Colonic mucosa (tissue), 4 donors: Measurements from ENCODE around the gene RIPOR2. TPM values are rescaled to one million over a fixed set of nuclear protein-coding genes. Genes with fewer than 3 reads are reported as not detected.

ENCODE experiments used
- DNase-seq: peaks from one replicate; pipeline ENCODE4 v3.0.0-alpha.2; 2020
- H3K27ac ChIP-seq: fragments of 200-600 bp; one replicate; pipeline ENCODE4 v1.8.0; 2021
- H3K27me3 ChIP-seq: fragments of 200-600 bp; one replicate; pipeline ENCODE4 v1.8.0; 2021
- H3K36me3 ChIP-seq: fragments of 200-600 bp; one replicate; pipeline ENCODE4 v1.8.0; 2021
- H3K4me1 ChIP-seq: fragments of 200-600 bp; one replicate; pipeline ENCODE4 v1.8.0; 2021; ENCODE audit warnings: mild to moderate bottlenecking
- H3K4me3 ChIP-seq: fragments of 200-600 bp; one replicate; pipeline ENCODE4 v1.8.0; 2021
- H3K9ac ChIP-seq, 2 donors: one replicate each; pipeline ENCODE4 v1.7.0; 2013; ENCODE audit warnings: control low read depth in 2 of 2, low read depth in 2 of 2, low read length in 2 of 2
- H3K9me3 ChIP-seq: fragments of 200-600 bp; one replicate; pipeline ENCODE4 v1.8.0; 2021
- intact Hi-C: fragments of 100-400 bp; cut with DNase I; formaldehyde crosslinking; loops from one replicate; pipeline ENCODE4 v1.14.1; 2022
- total RNA-seq, 2 donors: library from RNA; stranded (reverse); fragmentation: NEBNext Ultra II Directional in 1 of 2; extraction: Animal tissue kit (Norgen Biotek cat#: 25700) in 1 of 2; gene quantifications; one replicate each; pipeline ENCODE4 v1.2.1, GENCODE V29; 2021
- TF ChIP-seq, protein P1 (sequence below): fragments of 200-600 bp; IDR thresholded peaks from one replicate; pipeline ENCODE4 v1.8.0; 2022; ENCODE audit warnings: antibody characterized with exemption, mild to moderate bottlenecking
- donor health status: healthy.
- donor health status: DM: no; HTN: no; CAD: no.
- donor health status: DM: no; HTN: no; CAD: no.

RIPOR2 gene
- total RNA-seq, 2 donors from 2014 or later: 1.8 to 2.0 TPM

DNA sequence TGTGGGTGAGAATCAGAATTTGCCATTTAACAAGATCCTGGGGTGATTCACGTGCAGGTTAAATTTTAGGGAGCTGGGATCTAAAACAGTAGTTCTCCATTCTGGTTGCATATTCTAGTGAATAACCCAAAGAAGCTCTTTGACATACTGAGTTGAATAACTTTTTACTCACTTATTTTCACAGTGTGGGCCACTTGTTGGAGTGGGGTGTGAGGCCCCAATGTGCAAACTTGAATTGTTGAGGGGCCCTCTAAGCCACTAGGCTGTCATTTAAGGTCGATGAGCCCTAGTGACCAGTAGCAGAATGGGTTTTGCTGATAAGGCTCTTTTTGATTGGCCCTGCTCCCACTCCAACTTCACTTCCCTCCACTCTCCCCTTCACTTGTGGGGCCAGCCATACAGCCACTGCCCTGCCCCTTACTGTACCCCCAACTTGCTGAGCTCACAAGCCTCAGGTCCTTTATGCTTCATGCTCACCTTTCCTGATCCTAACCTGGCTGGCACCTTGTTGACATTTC, 33.6 kb upstream of the RIPOR2 start:
- Histone ChIP-seq H3K27ac (no peak overlapping the region), H3K9me3 (no peaks in the 10 kb centered on the region), H3K9ac (no peak overlapping the region), H3K4me3 (no peak overlapping the region), H3K36me3 (no peaks in the 10 kb centered on the region), H3K4me1 (no peaks in the 10 kb centered on the region), H3K27me3 (no peaks in the 10 kb centered on the region)
- TF ChIP-seq, protein P1, sequence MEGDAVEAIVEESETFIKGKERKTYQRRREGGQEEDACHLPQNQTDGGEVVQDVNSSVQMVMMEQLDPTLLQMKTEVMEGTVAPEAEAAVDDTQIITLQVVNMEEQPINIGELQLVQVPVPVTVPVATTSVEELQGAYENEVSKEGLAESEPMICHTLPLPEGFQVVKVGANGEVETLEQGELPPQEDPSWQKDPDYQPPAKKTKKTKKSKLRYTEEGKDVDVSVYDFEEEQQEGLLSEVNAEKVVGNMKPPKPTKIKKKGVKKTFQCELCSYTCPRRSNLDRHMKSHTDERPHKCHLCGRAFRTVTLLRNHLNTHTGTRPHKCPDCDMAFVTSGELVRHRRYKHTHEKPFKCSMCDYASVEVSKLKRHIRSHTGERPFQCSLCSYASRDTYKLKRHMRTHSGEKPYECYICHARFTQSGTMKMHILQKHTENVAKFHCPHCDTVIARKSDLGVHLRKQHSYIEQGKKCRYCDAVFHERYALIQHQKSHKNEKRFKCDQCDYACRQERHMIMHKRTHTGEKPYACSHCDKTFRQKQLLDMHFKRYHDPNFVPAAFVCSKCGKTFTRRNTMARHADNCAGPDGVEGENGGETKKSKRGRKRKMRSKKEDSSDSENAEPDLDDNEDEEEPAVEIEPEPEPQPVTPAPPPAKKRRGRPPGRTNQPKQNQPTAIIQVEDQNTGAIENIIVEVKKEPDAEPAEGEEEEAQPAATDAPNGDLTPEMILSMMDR: no peak
- DNase-seq: no peak
- intact Hi-C loops: no loop called here

DNA sequence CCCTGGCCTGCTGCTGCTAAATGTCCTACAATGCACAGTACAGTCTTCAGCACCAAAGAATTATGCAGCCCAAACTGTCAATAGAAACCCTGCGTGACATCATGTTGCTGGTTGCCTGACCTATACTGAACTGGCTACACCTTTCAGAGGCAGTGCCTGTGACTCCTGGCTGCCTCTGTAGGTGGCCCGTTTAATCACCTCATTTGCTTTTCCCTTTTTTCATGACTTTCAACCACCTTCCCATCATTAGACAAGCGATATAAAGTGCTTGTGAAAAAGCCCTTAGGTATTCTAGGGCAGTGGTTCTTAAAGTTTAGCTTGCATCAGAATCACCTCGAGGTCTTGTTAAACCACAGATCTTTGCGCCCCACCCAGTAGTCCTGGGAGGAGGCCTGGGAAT, 33.0 kb upstream of the RIPOR2 start:
- no peak overlapping the region for H3K4me3 ChIP-seq

DNA sequence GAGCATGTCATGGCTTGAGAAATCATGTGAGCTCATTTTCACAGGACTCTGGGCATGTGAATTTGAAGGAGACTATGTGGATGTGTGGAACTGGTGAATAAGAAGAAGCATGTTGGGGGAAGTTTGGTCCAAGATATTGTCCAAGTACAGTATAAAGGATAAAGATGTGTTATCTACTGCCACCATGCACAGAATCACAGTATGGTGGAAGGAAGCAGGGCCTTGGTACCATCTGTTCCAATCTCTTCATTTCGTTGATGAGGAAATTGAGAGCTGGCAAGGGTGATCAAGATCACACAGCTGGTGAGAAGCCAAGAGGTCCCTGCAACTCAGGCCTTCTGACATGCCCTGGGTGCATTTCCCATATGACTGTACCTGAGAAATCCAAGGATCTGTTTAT, 31.5 kb upstream of the RIPOR2 start:
- TF ChIP-seq, protein P1: no peak
- no peak for DNase-seq
- H3K4me1 ChIP-seq: no peaks in the 10 kb centered on the region
- H3K4me3 ChIP-seq: no peak overlapping the region
- H3K9me3 ChIP-seq: no peaks in the 10 kb centered on the region
- intact Hi-C loops: no loop called here
- no peak overlapping the region for H3K27ac ChIP-seq
- no peaks in the 10 kb centered on the region for H3K36me3 ChIP-seq
- H3K27me3 ChIP-seq: no peaks in the 10 kb centered on the region
- H3K9ac ChIP-seq: no peak overlapping the region

More for the DNA sequence above, 33.0 kb upstream of the RIPOR2 start:
- TF ChIP-seq, protein P1: no peak
- no peak overlapping the region for H3K9ac ChIP-seq
- no peaks in the 10 kb centered on the region for H3K9me3 ChIP-seq
- no peak overlapping the region for H3K27ac ChIP-seq
- no peak for DNase-seq
- intact Hi-C loops: no loop called here
- H3K36me3 ChIP-seq: no peaks in the 10 kb centered on the region
- H3K4me1 ChIP-seq: no peaks in the 10 kb centered on the region
- no peaks in the 10 kb centered on the region for H3K27me3 ChIP-seq

DNA sequence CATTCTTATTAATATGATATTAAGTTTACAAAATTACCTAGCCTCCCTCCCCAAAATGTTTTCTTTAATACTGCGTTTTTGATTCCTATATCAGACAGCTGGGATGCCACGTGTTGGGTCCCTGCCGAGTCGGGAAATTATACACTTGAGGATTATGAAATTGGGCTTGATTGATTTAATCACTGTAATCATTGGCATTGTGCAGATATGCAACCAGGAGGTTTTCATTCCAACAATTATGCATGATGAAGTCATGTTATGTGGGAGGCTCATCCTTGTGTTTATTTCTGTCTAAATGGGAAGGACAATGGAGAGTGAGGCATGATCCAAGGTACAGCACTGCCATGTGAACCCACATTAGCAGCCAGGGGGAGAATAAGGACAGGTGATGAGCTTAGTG, 30.6 kb upstream of the RIPOR2 start:
- Histone ChIP-seq H3K4me1 (no peaks in the 10 kb centered on the region), H3K9ac (no peak overlapping the region), H3K36me3 (no peaks in the 10 kb centered on the region), H3K4me3 (no peak overlapping the region), H3K9me3 (no peaks in the 10 kb centered on the region), H3K27ac (no peak overlapping the region), H3K27me3 (no peaks in the 10 kb centered on the region)
- intact Hi-C loops: no loop called here
- DNase-seq: no peak
- TF ChIP-seq, protein P1: no peak

DNA sequence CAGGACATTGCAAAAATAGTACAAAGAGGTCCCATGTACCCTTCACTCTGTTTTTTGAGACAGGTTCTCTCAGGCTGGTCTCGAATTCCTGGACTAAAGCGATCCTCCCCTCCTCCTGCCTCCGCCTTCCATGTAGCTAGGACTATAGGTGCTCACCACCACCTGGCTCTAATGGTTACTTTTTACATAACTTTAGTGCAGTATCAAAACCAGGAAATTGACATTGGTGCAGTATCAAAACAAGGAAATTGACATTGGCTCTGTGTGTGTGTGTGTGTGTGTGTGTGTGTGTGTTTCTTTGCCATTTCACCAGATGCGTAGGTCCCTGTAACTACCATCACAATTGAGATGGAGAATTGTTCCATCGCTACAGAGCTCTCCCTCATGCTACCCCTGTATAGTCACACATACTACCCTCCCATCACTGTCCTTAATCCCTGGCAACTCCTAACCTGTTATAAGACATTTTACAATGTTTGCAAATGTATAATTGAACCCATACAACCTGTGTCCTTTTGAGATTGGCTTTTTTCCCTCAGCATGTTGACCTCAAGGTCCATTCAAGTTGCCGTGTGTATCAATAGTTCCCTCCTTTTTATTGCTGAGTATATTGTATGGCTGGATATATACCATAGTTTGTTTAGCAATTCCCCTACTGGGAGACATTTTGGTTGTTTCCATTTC, 28.3 kb upstream of the RIPOR2 start:
- Histone ChIP-seq H3K27me3 (no peaks in the 10 kb centered on the region), H3K9ac (no peak overlapping the region), H3K9me3 (no peaks in the 10 kb centered on the region), H3K4me3 (no peak overlapping the region), H3K27ac (no peak overlapping the region), H3K36me3 (no peaks in the 10 kb centered on the region), H3K4me1 (no peaks in the 10 kb centered on the region)
- TF ChIP-seq, protein P1: no peak
- peak; percentile 28 for DNase-seq
- intact Hi-C loops: no loop called here
